ENCODE data around the gene RUNX2.

RUNX2 gene

GRCh38 chr6:45618259-45618658 lies 290.1 kb downstream of the RUNX2 start:
- H3K9ac ChIP-seq (ENCODE audit: low read depth in 1 of 2, low read length in 2 of 2), result no peak overlapping the region
- H3K36me3 ChIP-seq (ENCODE audit: control insufficient read depth in 1 of 2, insufficient read depth in 2 of 2, low read length in 2 of 2), result no peaks in the 10 kb centered on the region
- peaks cover 0 to 9% of the 10 kb centered on the region in 2 donors for H3K4me1 ChIP-seq (ENCODE audit: control insufficient read depth in 1 of 2, insufficient read depth in 2 of 2, low read length in 2 of 2)

GRCh38 chr6:45619211-45619760 lies 291.2 kb downstream of the RUNX2 start:
- Histone ChIP-seq H3K36me3 (ENCODE audit: control insufficient read depth in 1 of 2, insufficient read depth in 2 of 2, low read length in 2 of 2) (no peaks in the 10 kb centered on the region), H3K4me1 (ENCODE audit: control insufficient read depth in 1 of 2, insufficient read depth in 2 of 2, low read length in 2 of 2) (peaks cover 0 to 9% of the 10 kb centered on the region in 2 donors), H3K9me3 (ENCODE audit: control insufficient read depth in 1 of 2, low read length in 2 of 2) (no peaks in the 10 kb centered on the region), H3K27me3 (ENCODE audit: control insufficient read depth in 1 of 2, insufficient read depth in 2 of 2, low read length in 2 of 2) (no peaks in the 10 kb centered on the region), H3K4me3 (ENCODE audit: low read depth in 1 of 2, low read length in 2 of 2) (no peak overlapping the region), H3K9ac (ENCODE audit: low read depth in 1 of 2, low read length in 2 of 2) (no peak overlapping the region), H3K27ac (ENCODE audit: low read depth, low read length) (no peak overlapping the region)

More at GRCh38 chr6:45618259-45618658, 290.1 kb downstream of the RUNX2 start:
- Histone ChIP-seq H3K9me3 (ENCODE audit: control insufficient read depth in 1 of 2, low read length in 2 of 2) (no peaks in the 10 kb centered on the region), H3K27me3 (ENCODE audit: control insufficient read depth in 1 of 2, insufficient read depth in 2 of 2, low read length in 2 of 2) (no peaks in the 10 kb centered on the region), H3K27ac (ENCODE audit: low read depth, low read length) (no peak overlapping the region), H3K4me3 (ENCODE audit: low read depth in 1 of 2, low read length in 2 of 2) (no peak overlapping the region)

GRCh38 chr6:45619994-45620471 lies 291.9 kb downstream of the RUNX2 start:
- H3K27ac ChIP-seq (ENCODE audit: low read depth, low read length), result no peak overlapping the region
- no peaks in the 10 kb centered on the region for H3K36me3 ChIP-seq (ENCODE audit: control insufficient read depth in 1 of 2, insufficient read depth in 2 of 2, low read length in 2 of 2)
- H3K27me3 ChIP-seq (ENCODE audit: control insufficient read depth in 1 of 2, insufficient read depth in 2 of 2, low read length in 2 of 2), result no peaks in the 10 kb centered on the region
- H3K9ac ChIP-seq (ENCODE audit: low read depth in 1 of 2, low read length in 2 of 2), result no peak overlapping the region
- no peak overlapping the region for H3K4me3 ChIP-seq (ENCODE audit: low read depth in 1 of 2, low read length in 2 of 2)
- no peaks in the 10 kb centered on the region for H3K9me3 ChIP-seq (ENCODE audit: control insufficient read depth in 1 of 2, low read length in 2 of 2)
- H3K4me1 ChIP-seq (ENCODE audit: control insufficient read depth in 1 of 2, insufficient read depth in 2 of 2, low read length in 2 of 2), result peaks cover 0 to 9% of the 10 kb centered on the region in 2 donors

- H3K27me3 ChIP-seq (ENCODE audit: control insufficient read depth in 1 of 2, insufficient read depth in 2 of 2, low read length in 2 of 2), result no peaks in the 10 kb centered on the region
- H3K4me3 ChIP-seq (ENCODE audit: low read depth in 1 of 2, low read length in 2 of 2), result no peak overlapping the region
- H3K36me3 ChIP-seq (ENCODE audit: control insufficient read depth in 1 of 2, insufficient read depth in 2 of 2, low read length in 2 of 2), result no peaks in the 10 kb centered on the region
- no peaks in the 10 kb centered on the region for H3K9me3 ChIP-seq (ENCODE audit: control insufficient read depth in 1 of 2, low read length in 2 of 2)
- H3K27ac ChIP-seq (ENCODE audit: low read depth, low read length), result no peak overlapping the region
- H3K4me1 ChIP-seq (ENCODE audit: control insufficient read depth in 1 of 2, insufficient read depth in 2 of 2, low read length in 2 of 2), result peaks cover 0 to 9% of the 10 kb centered on the region in 2 donors
- H3K9ac ChIP-seq (ENCODE audit: low read depth in 1 of 2, low read length in 2 of 2), result no peak overlapping the region
Observed at GRCh38 chr6:45624228-45624627, 296.1 kb downstream of the RUNX2 start.

- Histone ChIP-seq H3K9me3 (ENCODE audit: control insufficient read depth in 1 of 2, low read length in 2 of 2) (no peaks in the 10 kb centered on the region), H3K4me3 (ENCODE audit: low read depth in 1 of 2, low read length in 2 of 2) (no peak overlapping the region), H3K4me1 (ENCODE audit: control insufficient read depth in 1 of 2, insufficient read depth in 2 of 2, low read length in 2 of 2) (peaks cover 0 to 4% of the 10 kb centered on the region in 2 donors), H3K27ac (ENCODE audit: low read depth, low read length) (no peak overlapping the region), H3K9ac (ENCODE audit: low read depth in 1 of 2, low read length in 2 of 2) (no peak overlapping the region), H3K36me3 (ENCODE audit: control insufficient read depth in 1 of 2, insufficient read depth in 2 of 2, low read length in 2 of 2) (no peaks in the 10 kb centered on the region), H3K27me3 (ENCODE audit: control insufficient read depth in 1 of 2, insufficient read depth in 2 of 2, low read length in 2 of 2) (no peaks in the 10 kb centered on the region)
Observed at GRCh38 chr6:45625191-45625664, 297.1 kb downstream of the RUNX2 start.

- Histone ChIP-seq H3K27ac (ENCODE audit: low read depth, low read length) (no peak overlapping the region), H3K9me3 (ENCODE audit: control insufficient read depth in 1 of 2, low read length in 2 of 2) (no peaks in the 10 kb centered on the region), H3K4me3 (ENCODE audit: low read depth in 1 of 2, low read length in 2 of 2) (no peak overlapping the region), H3K9ac (ENCODE audit: low read depth in 1 of 2, low read length in 2 of 2) (no peak overlapping the region), H3K36me3 (ENCODE audit: control insufficient read depth in 1 of 2, insufficient read depth in 2 of 2, low read length in 2 of 2) (no peaks in the 10 kb centered on the region), H3K4me1 (ENCODE audit: control insufficient read depth in 1 of 2, insufficient read depth in 2 of 2, low read length in 2 of 2) (no peaks in the 10 kb centered on the region), H3K27me3 (ENCODE audit: control insufficient read depth in 1 of 2, insufficient read depth in 2 of 2, low read length in 2 of 2) (no peaks in the 10 kb centered on the region)
Observed at GRCh38 chr6:45626087-45626891, 298.2 kb downstream of the RUNX2 start.

GRCh38 chr6:45630314-45630713 lies 302.2 kb downstream of the RUNX2 start:
- H3K36me3 ChIP-seq (ENCODE audit: control insufficient read depth in 1 of 2, insufficient read depth in 2 of 2, low read length in 2 of 2), result no peaks in the 10 kb centered on the region
- H3K4me3 ChIP-seq (ENCODE audit: low read depth in 1 of 2, low read length in 2 of 2), result no peak overlapping the region
- no peaks in the 10 kb centered on the region for H3K9me3 ChIP-seq (ENCODE audit: control insufficient read depth in 1 of 2, low read length in 2 of 2)
- no peak overlapping the region for H3K27ac ChIP-seq (ENCODE audit: low read depth, low read length)
- no peak overlapping the region for H3K9ac ChIP-seq (ENCODE audit: low read depth in 1 of 2, low read length in 2 of 2)
- H3K4me1 ChIP-seq (ENCODE audit: control insufficient read depth in 1 of 2, insufficient read depth in 2 of 2, low read length in 2 of 2), result no peaks in the 10 kb centered on the region
- no peaks in the 10 kb centered on the region for H3K27me3 ChIP-seq (ENCODE audit: control insufficient read depth in 1 of 2, insufficient read depth in 2 of 2, low read length in 2 of 2)

- no peaks in the 10 kb centered on the region for H3K27me3 ChIP-seq (ENCODE audit: control insufficient read depth in 1 of 2, insufficient read depth in 2 of 2, low read length in 2 of 2)
- H3K27ac ChIP-seq (ENCODE audit: low read depth, low read length), result no peak overlapping the region
- H3K4me1 ChIP-seq (ENCODE audit: control insufficient read depth in 1 of 2, insufficient read depth in 2 of 2, low read length in 2 of 2), result no peaks in the 10 kb centered on the region
- no peak overlapping the region for H3K4me3 ChIP-seq (ENCODE audit: low read depth in 1 of 2, low read length in 2 of 2)
- no peak overlapping the region for H3K9ac ChIP-seq (ENCODE audit: low read depth in 1 of 2, low read length in 2 of 2)
- H3K36me3 ChIP-seq (ENCODE audit: control insufficient read depth in 1 of 2, insufficient read depth in 2 of 2, low read length in 2 of 2), result no peaks in the 10 kb centered on the region
- H3K9me3 ChIP-seq (ENCODE audit: control insufficient read depth in 1 of 2, low read length in 2 of 2), result no peaks in the 10 kb centered on the region
Observed at GRCh38 chr6:45630801-45631200, 302.7 kb downstream of the RUNX2 start.

GRCh38 chr6:45631396-45631795 lies 303.3 kb downstream of the RUNX2 start:
- H3K9me3 ChIP-seq (ENCODE audit: control insufficient read depth in 1 of 2, low read length in 2 of 2), result no peaks in the 10 kb centered on the region
- no peaks in the 10 kb centered on the region for H3K4me1 ChIP-seq (ENCODE audit: control insufficient read depth in 1 of 2, insufficient read depth in 2 of 2, low read length in 2 of 2)
- no peaks in the 10 kb centered on the region for H3K27me3 ChIP-seq (ENCODE audit: control insufficient read depth in 1 of 2, insufficient read depth in 2 of 2, low read length in 2 of 2)
- H3K9ac ChIP-seq (ENCODE audit: low read depth in 1 of 2, low read length in 2 of 2), result no peak overlapping the region
- H3K4me3 ChIP-seq (ENCODE audit: low read depth in 1 of 2, low read length in 2 of 2), result no peak overlapping the region
- H3K27ac ChIP-seq (ENCODE audit: low read depth, low read length), result no peak overlapping the region
- no peaks in the 10 kb centered on the region for H3K36me3 ChIP-seq (ENCODE audit: control insufficient read depth in 1 of 2, insufficient read depth in 2 of 2, low read length in 2 of 2)

GRCh38 chr6:45633272-45633908 lies 305.3 kb downstream of the RUNX2 start:
- no peak overlapping the region for H3K27ac ChIP-seq (ENCODE audit: low read depth, low read length)
- no peak overlapping the region for H3K4me3 ChIP-seq (ENCODE audit: low read depth in 1 of 2, low read length in 2 of 2)
- no peaks in the 10 kb centered on the region for H3K9me3 ChIP-seq (ENCODE audit: control insufficient read depth in 1 of 2, low read length in 2 of 2)
- H3K4me1 ChIP-seq (ENCODE audit: control insufficient read depth in 1 of 2, insufficient read depth in 2 of 2, low read length in 2 of 2), result no peaks in the 10 kb centered on the region
- H3K36me3 ChIP-seq (ENCODE audit: control insufficient read depth in 1 of 2, insufficient read depth in 2 of 2, low read length in 2 of 2), result no peaks in the 10 kb centered on the region
- no peak overlapping the region for H3K9ac ChIP-seq (ENCODE audit: low read depth in 1 of 2, low read length in 2 of 2)
- H3K27me3 ChIP-seq (ENCODE audit: control insufficient read depth in 1 of 2, insufficient read depth in 2 of 2, low read length in 2 of 2), result no peaks in the 10 kb centered on the region
